ENCODE measurements around the gene C3. TPM values are rescaled to one million over a fixed set of nuclear protein-coding genes. Genes with fewer than 3 reads are reported as not detected.

Gene C3
- total RNA-seq, 1 donor, result 14.1 TPM

DNA sequence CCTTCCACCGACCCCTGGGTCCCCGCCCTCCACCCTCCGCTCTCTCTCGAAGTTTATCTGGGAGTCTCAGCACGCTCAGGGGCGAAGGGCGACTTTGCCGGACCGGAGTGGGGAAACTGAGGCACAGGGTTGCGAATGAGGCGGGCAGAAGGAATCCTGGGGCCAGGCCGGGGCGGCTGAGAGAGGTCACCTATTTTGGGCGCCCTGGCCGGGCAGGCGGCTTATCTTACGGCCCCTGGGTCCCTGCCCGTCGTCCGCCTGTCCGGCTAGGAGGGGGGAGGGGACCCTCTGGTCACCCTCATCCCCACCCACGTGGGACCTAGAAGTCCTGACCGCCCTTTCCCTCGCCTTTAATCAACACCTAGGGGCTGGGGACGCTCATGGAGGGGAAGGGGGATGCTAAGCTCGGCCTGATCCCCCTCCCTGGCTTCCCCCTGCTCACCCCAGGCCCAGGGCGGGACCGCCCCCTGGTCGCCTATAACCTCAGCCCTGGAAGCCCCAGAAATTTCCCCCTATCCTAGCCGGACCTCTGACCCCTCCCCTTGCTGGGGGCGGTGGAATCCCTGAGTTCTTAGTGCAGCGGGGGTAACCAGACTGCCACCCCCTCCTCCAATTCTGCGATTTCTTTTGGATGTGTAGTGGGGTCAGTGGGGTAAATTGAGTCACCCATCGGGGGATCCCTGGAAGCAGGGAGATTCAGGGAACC lies 19.6 kb upstream of the C3 start:
- Histone ChIP-seq H3K9me3 (ENCODE audit: low read depth, low read length) (no peaks in the 10 kb centered on the region), H4K20me1 (ENCODE audit: insufficient read depth, low read length) (peaks cover 7% of the 10 kb centered on the region), H3K27ac (ENCODE audit: low read depth, low read length) (peak overlapping the region; percentile 17), H3K4me2 (ENCODE audit: insufficient read depth, low read length) (peak overlapping the region; percentile 78), H3K27me3 (ENCODE audit: insufficient read depth, low read length) (no peaks in the 10 kb centered on the region), H2AFZ (ENCODE audit: low read length) (peak overlapping the region; percentile 69), H3K79me2 (ENCODE audit: insufficient read depth, low read length) (peaks cover 34% of the 10 kb centered on the region), H3K4me3 (ENCODE audit: insufficient read depth, low read length) (peak overlapping the region; percentile 89), H3K36me3 (ENCODE audit: insufficient read depth, low read length) (peaks cover 5% of the 10 kb centered on the region), H3K4me1 (ENCODE audit: insufficient read depth, low read length) (peaks cover 45% of the 10 kb centered on the region)
- TF ChIP-seq, protein P1, sequence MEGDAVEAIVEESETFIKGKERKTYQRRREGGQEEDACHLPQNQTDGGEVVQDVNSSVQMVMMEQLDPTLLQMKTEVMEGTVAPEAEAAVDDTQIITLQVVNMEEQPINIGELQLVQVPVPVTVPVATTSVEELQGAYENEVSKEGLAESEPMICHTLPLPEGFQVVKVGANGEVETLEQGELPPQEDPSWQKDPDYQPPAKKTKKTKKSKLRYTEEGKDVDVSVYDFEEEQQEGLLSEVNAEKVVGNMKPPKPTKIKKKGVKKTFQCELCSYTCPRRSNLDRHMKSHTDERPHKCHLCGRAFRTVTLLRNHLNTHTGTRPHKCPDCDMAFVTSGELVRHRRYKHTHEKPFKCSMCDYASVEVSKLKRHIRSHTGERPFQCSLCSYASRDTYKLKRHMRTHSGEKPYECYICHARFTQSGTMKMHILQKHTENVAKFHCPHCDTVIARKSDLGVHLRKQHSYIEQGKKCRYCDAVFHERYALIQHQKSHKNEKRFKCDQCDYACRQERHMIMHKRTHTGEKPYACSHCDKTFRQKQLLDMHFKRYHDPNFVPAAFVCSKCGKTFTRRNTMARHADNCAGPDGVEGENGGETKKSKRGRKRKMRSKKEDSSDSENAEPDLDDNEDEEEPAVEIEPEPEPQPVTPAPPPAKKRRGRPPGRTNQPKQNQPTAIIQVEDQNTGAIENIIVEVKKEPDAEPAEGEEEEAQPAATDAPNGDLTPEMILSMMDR (IDR thresholded peaks at IDR 0.05; ENCODE audit: extremely low read depth, low read depth, low read length), result no peak
- DNase-seq (ENCODE audit: insufficient read length, low spot score, missing footprints), result peak; percentile 90

DNA sequence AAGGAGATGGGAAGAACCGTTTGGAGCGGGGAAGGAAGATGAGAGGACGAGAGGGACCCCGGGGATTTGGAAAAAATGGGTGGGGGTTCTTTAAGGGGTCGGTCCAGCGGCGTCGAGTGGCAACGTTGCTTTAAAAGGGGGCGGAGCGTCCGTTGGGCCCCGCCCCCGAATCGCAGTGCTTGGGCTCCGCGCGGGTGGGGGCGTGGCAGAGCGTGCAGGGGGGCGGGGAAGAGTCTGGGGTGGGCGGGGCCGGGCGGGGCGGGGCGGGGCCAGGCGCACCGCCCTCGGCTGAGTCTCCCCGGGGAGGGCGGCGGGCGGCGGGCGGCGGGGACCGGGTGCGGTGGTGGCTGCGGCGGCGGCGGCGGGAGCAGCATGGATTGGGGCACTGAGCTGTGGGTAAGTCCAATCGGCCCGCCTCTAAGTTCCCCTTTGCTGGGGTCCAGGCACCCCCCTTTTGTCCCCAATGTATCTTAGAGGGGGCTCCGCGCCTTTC lies 19.0 kb upstream of the C3 start, which contains the start of gene TRIP10:
TSS of gene TRIP10 (plus strand) at position 291 of the 493 bp plus-strand sequence. CDS start at position 373, 82 bp downstream.
- Histone ChIP-seq H4K20me1 (ENCODE audit: insufficient read depth, low read length) (peaks cover 7% of the 10 kb centered on the region), H3K79me2 (ENCODE audit: insufficient read depth, low read length) (peaks cover 34% of the 10 kb centered on the region)

DNA sequence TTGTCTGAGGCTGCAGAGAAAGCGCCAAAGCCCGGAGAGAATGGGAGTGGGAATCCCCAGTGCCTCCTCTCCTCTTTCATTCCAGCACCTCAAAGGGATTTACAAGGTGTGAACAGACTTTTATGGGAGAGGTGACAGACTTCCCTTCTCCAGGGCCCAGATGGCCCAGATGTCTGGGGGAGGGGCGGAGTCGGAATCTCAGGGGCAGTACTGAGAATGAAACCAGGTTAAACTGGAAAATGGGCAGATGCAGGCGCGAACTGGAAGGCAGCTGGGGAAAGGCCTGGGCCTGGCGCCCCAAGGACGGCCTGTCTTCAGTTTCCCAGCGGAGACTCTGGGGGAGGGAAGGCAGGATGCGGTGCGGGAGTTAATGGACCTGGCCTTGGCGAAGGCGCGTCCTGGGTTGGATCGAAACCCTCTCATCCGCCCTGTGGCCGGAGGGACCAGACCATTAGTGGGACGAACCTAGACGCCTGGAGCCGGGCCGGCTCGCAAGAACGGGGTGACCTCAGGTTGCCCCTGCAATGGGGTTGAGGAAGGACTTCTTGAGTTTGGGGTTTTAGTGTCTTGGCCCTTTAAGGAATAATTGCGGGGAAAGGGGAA lies 18.4 kb upstream of the C3 start:
- Histone ChIP-seq H3K4me1 (ENCODE audit: insufficient read depth, low read length) (peaks cover 35% of the 10 kb centered on the region), H3K27me3 (ENCODE audit: insufficient read depth, low read length) (no peaks in the 10 kb centered on the region), H3K9me3 (ENCODE audit: low read depth, low read length) (no peaks in the 10 kb centered on the region), H3K79me2 (ENCODE audit: insufficient read depth, low read length) (peaks cover 34% of the 10 kb centered on the region), H3K27ac (ENCODE audit: low read depth, low read length) (peak overlapping the region; percentile 48), H3K36me3 (ENCODE audit: insufficient read depth, low read length) (peaks cover 4% of the 10 kb centered on the region), H3K4me2 (ENCODE audit: insufficient read depth, low read length) (peak overlapping the region; percentile 84), H2AFZ (ENCODE audit: low read length) (peak overlapping the region; percentile 92), H3K4me3 (ENCODE audit: insufficient read depth, low read length) (peak overlapping the region; percentile 61), H4K20me1 (ENCODE audit: insufficient read depth, low read length) (peaks cover 7% of the 10 kb centered on the region)
- TF ChIP-seq, protein P1 (IDR thresholded peaks at IDR 0.05; ENCODE audit: extremely low read depth, low read depth, low read length), result no peak
- no peak for DNase-seq (ENCODE audit: insufficient read length, low spot score, missing footprints)

More for the DNA sequence above, 19.0 kb upstream of the C3 start, which contains the start of gene TRIP10:
- Histone ChIP-seq H3K9me3 (ENCODE audit: low read depth, low read length) (no peaks in the 10 kb centered on the region), H3K27me3 (ENCODE audit: insufficient read depth, low read length) (no peaks in the 10 kb centered on the region), H3K27ac (ENCODE audit: low read depth, low read length) (peak within 1 kb of the TSS; percentile 48), H3K4me2 (ENCODE audit: insufficient read depth, low read length) (peak within 1 kb of the TSS; percentile 84), H2AFZ (ENCODE audit: low read length) (peak within 1 kb of the TSS; percentile 92), H3K36me3 (ENCODE audit: insufficient read depth, low read length) (peaks cover 5% of the 10 kb centered on the region), H3K4me1 (ENCODE audit: insufficient read depth, low read length) (peaks cover 40% of the 10 kb centered on the region), H3K4me3 (ENCODE audit: insufficient read depth, low read length) (peak within 1 kb of the TSS; percentile 89)
- TF ChIP-seq, protein P1 (IDR thresholded peaks at IDR 0.05; ENCODE audit: extremely low read depth, low read depth, low read length), result no peak
- DNase-seq (ENCODE audit: insufficient read length, low spot score, missing footprints), result peak; percentile 99
